ENCODE data around the gene EPC1. TPM values are rescaled to one million over a fixed set of nuclear protein-coding genes. Genes with fewer than 3 reads are reported as not detected.

Gene EPC1
- total and polyA plus RNA-seq, 9 of the 15 experiments (the other 6 are each of a cell fraction or from before 2014, with no cell fraction given), result 7.0 to 43.6 (median 16.1) TPM

DNA sequence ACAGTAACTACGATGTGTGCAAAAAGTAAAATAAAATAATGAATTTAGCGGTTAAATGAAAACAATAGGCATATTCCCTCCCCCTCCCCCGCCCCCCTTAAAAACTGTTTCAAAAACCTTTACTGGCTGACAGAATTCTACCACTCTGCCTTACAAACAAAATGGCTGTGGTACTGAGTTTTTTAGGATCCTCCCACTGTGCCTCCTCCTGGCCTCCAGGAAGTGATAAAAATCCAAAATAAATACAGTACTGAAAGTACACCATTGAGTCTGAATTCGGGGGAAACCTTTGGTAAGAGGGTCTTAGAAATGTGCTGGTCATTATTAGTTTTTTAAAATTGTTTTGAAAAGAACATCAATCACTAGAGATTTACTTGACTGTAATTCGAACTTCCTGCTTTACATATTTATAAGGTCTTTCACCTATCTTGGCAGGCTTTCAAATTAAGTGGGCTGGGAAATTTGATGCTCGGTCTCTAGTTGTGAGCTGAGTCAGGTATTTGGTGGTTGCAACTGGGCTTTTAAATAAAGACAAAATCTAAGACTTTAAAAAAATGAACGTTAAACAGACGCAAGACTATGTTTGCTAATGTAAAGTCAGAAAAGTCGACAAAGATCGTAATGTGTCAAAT lies 32.5 kb upstream of the EPC1 start (continued):
- TF ChIP-seq TFAP4 (CRISPR knock-in tag; IDR thresholded peaks at IDR 0.05; ENCODE audit: borderline replicate concordance), result no peak
- no peak for TF ChIP-seq ZC3H8 (IDR thresholded peaks at IDR 0.05)
- peak; percentile 11; the same call in 1 of the 2 replicates for TF ChIP-seq ETV1 (tag; conservative IDR thresholded peaks at IDR 0.05; ENCODE audit: low read depth)
- TF ChIP-seq, protein P1, sequence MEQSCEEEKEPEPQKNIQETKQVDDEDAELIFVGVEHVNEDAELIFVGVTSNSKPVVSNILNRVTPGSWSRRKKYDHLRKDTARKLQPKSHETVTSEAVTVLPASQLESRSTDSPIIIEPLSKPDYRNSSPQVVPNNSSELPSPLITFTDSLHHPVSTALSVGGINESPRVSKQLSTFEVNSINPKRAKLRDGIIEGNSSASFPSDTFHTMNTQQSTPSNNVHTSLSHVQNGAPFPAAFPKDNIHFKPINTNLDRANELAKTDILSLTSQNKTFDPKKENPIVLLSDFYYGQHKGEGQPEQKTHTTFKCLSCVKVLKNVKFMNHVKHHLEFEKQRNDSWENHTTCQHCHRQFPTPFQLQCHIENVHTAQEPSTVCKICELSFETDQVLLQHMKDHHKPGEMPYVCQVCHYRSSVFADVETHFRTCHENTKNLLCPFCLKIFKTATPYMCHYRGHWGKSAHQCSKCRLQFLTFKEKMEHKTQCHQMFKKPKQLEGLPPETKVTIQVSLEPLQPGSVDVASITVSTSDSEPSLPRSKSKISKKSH (CRISPR knock-in tag; IDR thresholded peaks at IDR 0.05), result no peak
- no peak for TF ChIP-seq JUN (IDR thresholded peaks at IDR 0.05; ENCODE audit: borderline replicate concordance, low read depth, low read length)
- TF ChIP-seq JUN (CRISPR knock-in tag; IDR thresholded peaks at IDR 0.05; ENCODE audit: borderline replicate concordance), result no peak
- TF ChIP-seq NFE2 (IDR thresholded peaks at IDR 0.05; ENCODE audit: low read depth), result peak; percentile 17; the same call in 1 of the 2 replicates
- TF ChIP-seq PHF20 (IDR thresholded peaks at IDR 0.05; ENCODE audit: partially characterized antibody), result no peak
- TF ChIP-seq SMAD3 (CRISPR knock-in tag; conservative IDR thresholded peaks at IDR 0.05), result no peak
- TF ChIP-seq ZNF431 (CRISPR knock-in tag; IDR thresholded peaks at IDR 0.05), result no peak
- TF ChIP-seq, protein P2, sequence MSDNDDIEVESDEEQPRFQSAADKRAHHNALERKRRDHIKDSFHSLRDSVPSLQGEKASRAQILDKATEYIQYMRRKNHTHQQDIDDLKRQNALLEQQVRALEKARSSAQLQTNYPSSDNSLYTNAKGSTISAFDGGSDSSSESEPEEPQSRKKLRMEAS (CRISPR knock-in tag; IDR thresholded peaks at IDR 0.05), result no peak
- TF ChIP-seq ATF6 (CRISPR knock-in tag; IDR thresholded peaks at IDR 0.05), result no peak
- no peak for TF ChIP-seq RHOXF2B (CRISPR knock-in tag; conservative IDR thresholded peaks at IDR 0.05)
- TF ChIP-seq ZNF592 (IDR thresholded peaks at IDR 0.05), result peak; percentile 16; the same call in 1 of the 2 replicates
- TF ChIP-seq ERF (CRISPR knock-in tag; IDR thresholded peaks at IDR 0.05), result no peak
- no peak for TF ChIP-seq ZNF75A (CRISPR knock-in tag; IDR thresholded peaks at IDR 0.05)

Data from K562 (cell line).